ENCODE results near the gene MAD1L1. TPM values are rescaled to one million over a fixed set of nuclear protein-coding genes. Genes with fewer than 3 reads are reported as not detected.

MAD1L1 gene
- total and polyA plus RNA-seq, 2 of the 8 experiments (the other 6 are each of a cell fraction or from before 2014, with no cell fraction given): 40.4 to 44.6 TPM

DNA sequence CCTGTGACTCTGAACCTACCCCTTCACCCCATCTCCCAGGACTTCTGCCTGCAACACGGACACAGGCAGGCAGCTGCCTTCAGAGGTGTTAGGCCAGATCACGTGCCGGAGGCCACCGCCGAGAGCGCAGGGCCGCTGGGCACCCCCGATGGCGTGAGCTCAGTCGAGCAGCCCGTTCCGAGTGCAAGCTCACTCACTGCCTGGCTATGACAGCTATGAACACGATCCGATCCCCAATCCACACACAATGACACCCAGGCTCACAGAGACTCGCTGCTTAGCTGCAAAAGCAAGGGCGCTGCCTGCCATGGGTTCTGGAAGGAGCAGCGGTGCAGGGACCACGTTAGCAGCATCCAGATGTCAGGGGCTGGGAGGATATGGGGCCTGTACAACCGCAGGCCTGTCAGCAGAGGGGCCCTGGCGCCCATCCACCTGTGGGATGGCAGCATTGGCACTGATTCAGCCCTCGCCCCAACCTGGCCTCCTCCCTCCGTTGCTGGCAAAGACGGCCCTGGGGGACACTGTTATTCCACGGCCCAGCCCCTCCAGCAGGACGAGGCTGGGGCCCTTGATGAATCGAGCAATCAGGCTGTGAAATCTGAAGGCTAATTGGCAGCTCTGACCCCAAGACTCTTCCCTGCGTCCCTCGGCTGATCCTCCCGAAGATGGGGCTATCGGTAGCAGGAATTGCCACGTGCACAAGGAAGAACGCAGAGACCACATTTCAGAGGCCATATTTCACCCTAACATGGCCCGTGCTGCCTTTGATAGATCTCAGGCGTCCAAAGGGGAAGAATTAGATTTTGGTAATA is 332.6 kb downstream of the MAD1L1 start:
- Histone ChIP-seq H3K14ac (ENCODE audit: insufficient read length) (no peak overlapping the region), H3K79me2 (ENCODE audit: control insufficient read depth in 1 of 2, insufficient read depth in 2 of 2, low read length in 2 of 2) (no peaks in the 10 kb centered on the region), H3K23ac (ENCODE audit: insufficient read length) (no peak overlapping the region), H3K4me3 (ENCODE audit: extremely low read depth in 1 of 4, insufficient read depth in 2 of 4, low read depth in 3 of 4, low read length in 4 of 4) (no peak overlapping the region), H3K4ac (replicated peaks; ENCODE audit: insufficient read length, low read depth, low read length) (no peak overlapping the region), H2AFZ (ENCODE audit: low read length) (no peak overlapping the region), H2BK20ac (ENCODE audit: low read length) (no peak overlapping the region), H3K18ac (ENCODE audit: extremely low read depth, low read length) (no peak overlapping the region), H2BK15ac (ENCODE audit: low read length) (no peak overlapping the region), H3K27me3 (replicated peaks in 1 of 4; ENCODE audit: control insufficient read depth in 3 of 4, extremely low read depth in 1 of 4, insufficient read depth in 3 of 4, low read length in 3 of 4) (no peaks in the 10 kb centered on the region), H4K91ac (replicated peaks; ENCODE audit: insufficient read length, low read length) (no peak overlapping the region), H2BK120ac (replicated peaks; ENCODE audit: low read depth, low read length) (no peak overlapping the region), H4K5ac (ENCODE audit: insufficient read length, low read depth, low read length) (no peak overlapping the region), H3K27ac (ENCODE audit: low read depth, low read length) (no peak overlapping the region), H3K4me2 (ENCODE audit: insufficient read depth in 1 of 2, low read depth in 2 of 2, low read length in 2 of 2) (no peak overlapping the region), H3K4me1 (replicated peaks in 1 of 4; ENCODE audit: control insufficient read depth in 3 of 4, insufficient read depth in 4 of 4, low read length in 3 of 4) (no peaks in the 10 kb centered on the region), H3K23me2 (ENCODE audit: low read depth, low read length) (no peaks in the 10 kb centered on the region), H4K20me1 (replicated peaks in 1 of 2; ENCODE audit: control insufficient read depth in 1 of 2, insufficient read depth in 2 of 2, low read length in 2 of 2) (peaks cover 0 to 3% of the 10 kb centered on the region in 2 experiments), H3K56ac (replicated peaks; ENCODE audit: insufficient read length, low read depth, low read length) (no peak overlapping the region), H2BK5ac (ENCODE audit: low read depth, low read length) (no peak overlapping the region), H2BK12ac (ENCODE audit: low read depth, low read length) (no peak overlapping the region), H4K8ac (ENCODE audit: extremely low read depth, insufficient read depth, low read length) (peak overlapping the region; percentile 39), H3K9ac (replicated peaks in 1 of 4; ENCODE audit: extremely low read depth in 1 of 4, low read depth in 3 of 4, low read length in 3 of 4) (no peak overlapping the region), H3K9me3 (ENCODE audit: insufficient read depth in 2 of 2, low read depth in 1 of 2, low read length in 1 of 2) (no peaks in the 10 kb centered on the region), H3K79me1 (ENCODE audit: low read depth, low read length) (no peaks in the 10 kb centered on the region; the same call in 1 of the 2 replicates), H3K36me3 (ENCODE audit: control insufficient read depth in 2 of 4, insufficient read depth in 4 of 4, low read length in 3 of 4) (no peaks in the 10 kb centered on the region), H2AK5ac (ENCODE audit: low read depth, low read length) (no peak overlapping the region)
- DNase-seq (ENCODE audit: low read depth in 1 of 2, low spot score in 2 of 2): no peak
- CTCF ChIA-PET (ENCODE audit: partially characterized antibody): interaction anchor here (1.4 to 2.7 kb wide), 2 partner anchors 15 to 18 kb away, joined by 3 to 10 read pairs; no protein-coding TSS in a partner anchor
- POLR2A ChIA-PET (ENCODE audit: partially characterized antibody): interaction anchor here (0.6 kb wide), 1 partner anchor 456 kb away, joined by 4 read pairs; no protein-coding TSS in a partner anchor
- no peak for FAIRE-seq
- 86% methylated on average over 32 of the region's 34 CpGs; no CpG with 5 or more reads in 1 of the 2 experiments for WGBS, 2 experiments (ENCODE audit: extremely low coverage in 1 of 2, insufficient coverage in 1 of 2, insufficient read length in 1 of 2, insufficient replicate concordance in 2 of 2, low coverage in 1 of 2, low lambda C conversion rate in 2 of 2, missing lambda C conversion rate in 1 of 2)
- TF ChIP-seq EGR1 (IDR thresholded peaks at IDR 0.05; ENCODE audit: borderline replicate concordance, low read depth, low read length) (no peak), RBBP5 (IDR thresholded peaks at IDR 0.05; ENCODE audit: borderline replicate concordance, low read depth, low read length) (no peak), ASH2L (IDR thresholded peaks at IDR 0.05; ENCODE audit: low read length) (no peak), SRF (IDR thresholded peaks at IDR 0.05; ENCODE audit: low read depth, low read length) (no peak), POU5F1 (IDR thresholded peaks at IDR 0.05; ENCODE audit: low read depth, low read length) (no peak), JUND (IDR thresholded peaks at IDR 0.05; ENCODE audit: low read length) (no peak), CHD2 (IDR thresholded peaks at IDR 0.05; ENCODE audit: low read length) (no peak), BRCA1 (IDR thresholded peaks at IDR 0.05; ENCODE audit: low read depth, low read length) (no peak), CBX5 (IDR thresholded peaks at IDR 0.05; ENCODE audit: low read depth, low read length) (no peak), YY1 (IDR thresholded peaks at IDR 0.05; ENCODE audit: low read depth, low read length) (no peak), SP4 (IDR thresholded peaks at IDR 0.05; ENCODE audit: low read length) (no peak), EZH2 (IDR thresholded peaks at IDR 0.05; ENCODE audit: low read depth, low read length, severe bottlenecking) (no peak), CHD1 (IDR thresholded peaks at IDR 0.05; ENCODE audit: low read depth, low read length) (no peak), FOSL1 (IDR thresholded peaks at IDR 0.05; ENCODE audit: insufficient read depth, low read depth, low read length) (no peak)
